ENCODE measurements around the gene PTPRN2.

DNA sequence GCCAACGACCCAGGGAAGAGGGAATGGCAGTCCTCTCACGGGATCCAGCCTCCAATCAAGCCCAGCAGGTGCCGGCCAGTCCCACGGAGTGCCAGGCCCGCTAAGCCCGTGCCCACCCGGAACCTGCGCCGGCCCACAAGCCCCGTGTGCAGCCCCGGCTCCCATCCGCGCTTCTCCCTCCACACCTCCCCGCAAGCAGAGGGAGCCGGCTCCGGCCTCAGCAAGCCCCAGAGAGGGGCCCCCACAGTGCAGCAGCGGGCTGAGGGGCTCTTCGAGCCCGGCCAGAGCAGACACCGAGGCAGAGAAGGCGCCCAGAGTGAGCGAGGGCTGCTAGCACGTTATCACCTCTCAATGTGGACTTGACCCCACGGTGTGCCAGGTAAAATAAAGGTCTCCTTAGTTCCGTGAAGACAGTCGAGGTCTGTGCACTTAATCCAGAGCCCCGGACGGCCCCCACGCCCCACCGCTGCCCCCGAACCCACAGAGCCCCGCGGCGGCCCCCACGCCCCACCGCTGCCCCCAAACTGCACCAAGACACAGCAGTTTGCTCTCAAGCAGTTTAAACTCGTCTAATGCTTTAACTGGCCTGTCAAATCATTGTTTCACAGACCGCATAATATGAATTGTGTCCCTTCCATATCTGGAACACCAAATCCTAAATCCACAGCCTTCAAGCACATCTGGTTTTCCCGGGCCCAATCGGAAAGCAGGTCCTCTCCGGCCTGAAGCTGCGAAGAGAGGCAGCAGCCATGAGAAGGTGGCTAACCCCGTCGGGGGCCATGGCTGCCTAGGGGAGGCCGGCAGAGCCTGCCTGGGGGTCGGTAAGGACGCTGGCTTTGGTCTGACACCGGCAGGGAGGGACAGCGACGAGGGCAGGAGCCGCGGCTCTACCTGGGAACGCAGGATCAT lies 307.8 kb downstream of the PTPRN2 start:
- TF ChIP-seq ZNF384 (IDR thresholded peaks at IDR 0.05): no peak
- TF ChIP-seq NFRKB (IDR thresholded peaks at IDR 0.05): no peak
- no peak for TF ChIP-seq BHLHE40 (IDR thresholded peaks at IDR 0.05; ENCODE audit: borderline replicate concordance)
